Measurements from ENCODE around the gene CCN2. TPM values are rescaled to one million over a fixed set of nuclear protein-coding genes. Genes with fewer than 3 reads are reported as not detected.

Gene CCN2
- total RNA-seq, result 12.5 TPM
- long read RNA-seq, transcript CTGF-201 (5 exons, 2,339 nt), result major isoform, 12 of 13 reads
- long read RNA-seq, partial matches to known transcripts, result 1 of 13 reads
- long read RNA-seq, other reads (novel, unspliced or antisense), result 0 of 13 reads

- intact Hi-C loops (cut with DNase I), result loop anchor here (10.0 kb wide), 2 partner anchors 214 to 264 kb away; no protein-coding TSS in a partner anchor
- DNase-seq (ENCODE audit: missing footprints) (peak; percentile 85), ATAC-seq (peak; percentile 53)
Observed at GRCh38 chr6:131950767-131951575, at the start of gene CCN2. CCN2 (minus strand) TSS chr6:131951372; CDS start chr6:131951172, 200 bp downstream.

GRCh38 chr6:132000296-132000695 is 49.1 kb upstream of the CCN2 start:
- ATAC-seq, result no peak
- DNase-seq (ENCODE audit: missing footprints), result no peak
- intact Hi-C loops (cut with DNase I), result no loop called here

- DNase-seq (ENCODE audit: missing footprints) (no peak), ATAC-seq (no peak)
- intact Hi-C loops (cut with DNase I), result no loop called here
Observed at GRCh38 chr6:131999545-132000146, 48.5 kb upstream of the CCN2 start.

GRCh38 chr6:131998255-131998982 is 47.2 kb upstream of the CCN2 start:
- intact Hi-C loops (cut with DNase I), result no loop called here
- ATAC-seq (no peak), DNase-seq (ENCODE audit: missing footprints) (no peak)

GRCh38 chr6:131997429-131998153 is 46.4 kb upstream of the CCN2 start:
- no peak for DNase-seq (ENCODE audit: missing footprints)
- no peak for ATAC-seq
- intact Hi-C loops (cut with DNase I), result no loop called here

DNA sequence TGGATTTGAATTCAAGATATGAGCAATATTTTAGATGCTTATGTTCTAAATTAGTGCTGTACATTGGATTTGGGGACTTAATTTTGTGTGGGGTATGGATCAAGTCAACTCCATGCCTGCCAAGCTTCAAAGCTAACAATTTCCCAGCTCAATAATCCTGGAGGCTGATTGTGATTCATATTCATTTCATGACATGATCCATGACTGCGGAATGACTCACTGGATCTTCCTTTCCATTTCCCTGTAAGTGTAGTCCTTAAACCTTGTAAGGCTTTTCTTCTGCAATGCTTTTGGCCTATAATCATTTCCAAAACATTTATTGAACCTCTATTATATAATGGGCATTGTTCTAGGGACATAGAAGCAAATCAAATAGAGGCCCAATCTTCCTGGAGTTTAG is 44.7 kb upstream of the CCN2 start:
- intact Hi-C loops (cut with DNase I), result no loop called here
- ATAC-seq (no peak), DNase-seq (ENCODE audit: missing footprints) (no peak)

DNA sequence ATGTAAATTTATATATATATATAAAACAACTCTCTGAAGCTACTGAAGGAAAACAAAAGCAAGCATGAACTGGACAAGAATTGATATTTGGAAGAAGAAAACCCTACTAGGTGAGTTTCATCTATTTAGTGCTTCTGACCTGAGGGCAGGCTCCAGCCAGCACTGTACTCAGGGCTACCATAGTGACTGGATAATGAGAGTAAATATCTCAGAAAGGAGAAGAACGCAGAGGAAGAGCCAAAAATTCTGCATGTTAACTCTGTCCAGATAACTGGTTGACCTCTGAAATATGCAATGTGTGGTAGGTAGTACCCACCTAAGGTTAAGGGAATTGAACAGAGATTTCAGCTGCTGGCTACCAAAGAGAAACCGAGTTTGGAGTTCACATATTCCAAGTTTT is 41.4 kb upstream of the CCN2 start:
- intact Hi-C loops (cut with DNase I), result no loop called here
- no peak for DNase-seq (ENCODE audit: missing footprints)
- no peak for ATAC-seq

DNA sequence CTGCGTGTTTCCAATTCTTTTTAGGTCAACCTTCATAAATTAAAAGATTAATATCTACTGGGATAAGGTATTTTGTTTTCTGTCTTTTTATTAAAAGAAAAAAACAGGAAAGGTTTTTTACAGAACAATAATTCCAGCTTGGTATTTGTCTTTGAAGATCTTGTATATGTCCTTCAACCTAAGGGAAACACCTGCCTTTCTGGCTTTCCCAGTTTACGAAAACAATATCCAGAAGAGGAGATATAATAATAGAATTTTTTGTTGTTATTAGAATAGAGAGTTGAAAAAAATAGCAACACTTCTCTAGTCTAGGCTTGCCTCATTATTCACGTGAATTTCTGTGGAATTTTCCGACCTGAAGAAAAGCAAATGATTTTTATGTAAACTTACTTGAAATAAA is 37.9 kb upstream of the CCN2 start:
- intact Hi-C loops (cut with DNase I), result no loop called here
- no peak for ATAC-seq

DNA sequence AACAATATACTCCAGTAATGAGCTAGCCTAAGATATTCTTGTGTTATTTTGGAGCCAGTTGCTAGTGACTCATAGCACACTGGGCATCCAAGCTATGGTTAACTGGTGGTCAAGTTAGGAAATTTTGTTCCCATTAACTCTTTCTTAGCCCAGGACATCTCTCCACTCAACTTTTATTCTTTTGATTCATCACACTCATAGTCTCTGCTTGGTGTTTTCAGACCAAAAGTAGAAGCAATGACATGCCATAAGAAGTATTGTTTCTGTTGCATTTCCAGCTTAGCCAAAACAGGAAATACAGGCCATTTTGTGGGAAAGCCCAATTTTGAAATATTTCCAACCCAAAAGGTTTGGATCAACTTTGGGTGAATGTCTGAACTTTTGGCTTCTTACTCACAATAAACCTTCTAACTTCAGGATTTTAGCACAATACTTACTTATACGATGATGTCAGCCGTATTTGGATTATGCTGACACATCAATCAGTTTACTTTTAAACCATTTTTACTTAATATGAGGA is 31.6 kb upstream of the CCN2 start:
- ATAC-seq (no peak), DNase-seq (ENCODE audit: missing footprints) (no peak)
- intact Hi-C loops (cut with DNase I), result no loop called here

More for the DNA sequence above, 37.9 kb upstream of the CCN2 start:
- no peak for DNase-seq (ENCODE audit: missing footprints)

DNA sequence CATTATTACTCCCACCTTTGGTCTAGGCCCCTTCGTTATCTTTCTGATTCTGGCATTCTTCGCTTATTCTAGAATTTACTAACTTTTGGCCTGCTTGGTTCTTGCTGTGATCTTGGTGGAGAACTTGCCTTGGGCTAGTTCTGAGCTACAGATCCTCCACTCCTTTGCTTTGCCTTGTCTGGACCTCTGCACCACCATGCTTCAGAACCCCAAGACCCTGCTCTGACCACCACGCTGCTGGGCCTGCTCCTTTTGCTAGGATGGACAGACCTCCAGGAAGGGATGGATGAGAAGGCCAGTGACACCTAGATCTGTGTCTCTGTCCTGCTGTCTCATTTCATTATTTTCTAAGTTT is 30.4 kb upstream of the CCN2 start:
- no peak for ATAC-seq
- intact Hi-C loops (cut with DNase I), result no loop called here
- no peak for DNase-seq (ENCODE audit: missing footprints)

DNA sequence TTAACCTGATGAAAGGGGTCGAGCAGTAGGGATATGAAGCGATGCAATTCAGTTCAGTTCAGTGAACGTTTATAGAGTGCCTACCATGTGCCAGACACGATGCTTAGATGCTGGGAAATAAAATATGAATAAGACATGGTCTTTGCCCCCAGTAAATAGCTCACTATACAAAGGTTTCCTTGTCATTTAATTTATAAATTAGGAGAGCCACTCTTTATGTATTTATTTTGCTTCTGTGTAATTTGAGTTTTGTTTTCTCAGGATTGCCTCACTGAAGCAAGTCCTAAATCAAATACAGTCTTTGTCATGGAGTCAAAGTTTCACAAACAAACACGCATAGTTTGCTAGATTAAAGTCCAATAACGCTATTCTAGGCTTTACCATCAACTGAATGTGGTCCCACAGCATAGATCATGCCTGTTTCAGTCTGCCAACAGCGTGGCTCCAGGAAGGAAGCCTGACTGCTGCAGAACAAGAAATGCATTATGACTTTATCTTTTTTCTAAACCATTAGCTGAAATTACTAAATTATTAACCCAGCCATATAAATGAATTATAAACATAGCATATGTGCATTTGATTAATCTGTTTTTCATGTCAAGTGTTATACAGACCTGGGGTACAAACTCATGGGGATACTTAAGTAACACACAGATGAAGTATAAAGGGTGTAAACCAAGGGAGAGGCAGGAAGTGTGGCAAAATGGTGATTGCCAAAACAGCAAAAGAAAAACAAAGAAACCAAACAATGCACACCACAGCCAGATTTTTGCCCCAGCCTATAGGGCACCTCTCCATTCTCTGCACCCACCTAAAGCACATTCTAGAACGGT is 29.8 kb upstream of the CCN2 start:
- no peak for ATAC-seq
- DNase-seq (ENCODE audit: missing footprints), result no peak
- intact Hi-C loops (cut with DNase I), result no loop called here

DNA sequence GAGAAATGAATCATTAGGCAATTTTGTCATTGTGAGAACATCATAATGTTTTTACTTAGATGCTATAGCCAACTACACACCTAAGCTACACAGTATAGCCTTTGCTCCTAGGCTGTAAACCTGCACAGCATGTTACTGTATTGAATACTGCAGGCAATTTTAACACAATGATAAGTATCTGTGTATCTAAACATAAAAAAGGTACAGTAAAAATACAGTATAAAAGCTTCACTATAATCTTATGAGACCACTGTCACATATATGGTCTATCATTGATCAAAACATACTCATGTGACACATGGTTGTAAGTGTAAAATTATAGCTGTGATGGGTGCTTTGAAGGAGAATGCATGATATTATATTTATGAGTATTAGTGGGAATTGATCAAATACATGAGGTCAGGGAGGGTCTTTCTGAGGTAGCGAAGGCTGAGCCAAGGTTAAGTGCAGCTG is 29.2 kb upstream of the CCN2 start:
- DNase-seq (ENCODE audit: missing footprints) (no peak), ATAC-seq (no peak)
- intact Hi-C loops (cut with DNase I), result no loop called here

- intact Hi-C loops (cut with DNase I), result no loop called here
- DNase-seq (ENCODE audit: missing footprints) (no peak), ATAC-seq (no peak)
Observed at GRCh38 chr6:131979515-131980337, 28.6 kb upstream of the CCN2 start.

DNA sequence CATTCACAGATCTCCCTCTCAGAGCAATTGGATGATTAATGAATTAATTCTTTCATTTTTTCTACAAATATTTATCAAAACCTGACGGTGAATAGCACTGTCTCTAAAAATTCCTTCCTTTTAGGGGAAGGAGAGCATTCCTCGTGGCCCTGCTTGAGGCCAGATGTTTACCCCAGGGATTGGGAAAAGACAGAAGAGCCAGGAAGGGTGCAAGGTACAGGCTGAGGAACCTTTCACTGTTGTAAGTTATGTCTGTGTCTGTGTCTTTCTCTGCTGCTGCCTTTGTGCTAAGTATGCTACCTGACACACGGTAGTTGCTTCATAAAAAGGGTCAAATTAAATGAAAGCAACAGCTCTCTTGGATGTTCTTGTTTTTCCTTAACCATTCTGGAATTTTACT is 27.4 kb upstream of the CCN2 start:
- ATAC-seq (no peak), DNase-seq (ENCODE audit: missing footprints) (no peak)
- intact Hi-C loops (cut with DNase I), result no loop called here

DNA sequence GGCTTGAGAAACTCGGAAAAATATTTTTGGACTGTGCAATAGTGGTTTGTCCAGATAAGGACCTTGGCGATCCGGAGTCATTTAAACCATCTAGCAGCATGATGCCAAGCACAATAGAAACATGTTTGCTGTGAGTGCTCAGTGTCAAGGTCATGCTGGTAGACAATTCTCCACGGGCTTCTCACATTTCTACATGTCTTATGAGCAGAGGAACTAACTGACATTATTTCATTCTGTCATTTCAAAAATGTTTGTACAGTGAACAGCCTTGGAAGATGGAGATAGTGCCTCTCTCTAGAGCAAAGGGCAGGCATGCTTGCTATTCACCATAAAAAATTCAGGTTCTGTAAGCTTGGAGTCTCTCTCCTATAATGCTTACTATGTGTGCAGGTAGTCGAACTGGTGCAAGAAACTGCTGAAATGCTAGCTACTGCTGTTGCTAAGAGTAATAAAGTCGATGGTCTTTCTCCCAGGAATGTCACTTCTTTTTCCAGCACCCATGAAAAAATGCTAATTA is 25.4 kb upstream of the CCN2 start:
- intact Hi-C loops (cut with DNase I), result no loop called here
- no peak for DNase-seq (ENCODE audit: missing footprints)
- peak; percentile 44 for ATAC-seq

DNA sequence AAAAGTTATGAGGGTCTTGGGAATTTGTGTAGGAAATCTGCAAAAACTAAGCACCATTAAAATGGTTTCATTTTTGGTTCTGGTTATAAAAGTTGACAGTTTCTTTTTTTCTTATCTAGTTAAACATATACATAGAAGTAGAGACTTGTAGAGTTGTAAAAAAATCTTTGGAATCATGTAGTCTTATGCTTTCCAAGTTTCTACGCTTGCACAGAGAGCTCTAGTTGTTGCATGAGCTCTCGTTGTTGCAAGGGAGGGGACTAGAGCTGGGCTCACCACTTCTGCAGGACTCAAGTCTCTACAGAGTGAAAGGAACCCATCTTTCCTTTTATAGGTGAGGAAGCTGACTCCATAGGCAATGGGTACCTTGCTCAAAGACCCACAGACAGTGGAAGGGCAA is 21.6 kb upstream of the CCN2 start:
- DNase-seq (ENCODE audit: missing footprints), result no peak
- ATAC-seq, result no peak
- intact Hi-C loops (cut with DNase I), result no loop called here

All from Right ventricle myocardium inferior (tissue), 1 donor.